GM21528 (cell line): ENCODE measurements around the gene ZNF677.
"Not testable (repeated sequence)": the region's sequence is repeated elsewhere in the genome, so short reads cannot be mapped to it uniquely, and the experiment has no call there.

Source experiments
- ATAC-seq: cut with Tn5 transposase; IDR thresholded peaks from one replicate; pipeline ENCODE4 v1.9.1; 2021; ENCODE audit warnings: mild to moderate bottlenecking, moderate library complexity; ENCODE audit not compliant: unreplicated experiment, low FRiP score

Gene ZNF677

DNA sequence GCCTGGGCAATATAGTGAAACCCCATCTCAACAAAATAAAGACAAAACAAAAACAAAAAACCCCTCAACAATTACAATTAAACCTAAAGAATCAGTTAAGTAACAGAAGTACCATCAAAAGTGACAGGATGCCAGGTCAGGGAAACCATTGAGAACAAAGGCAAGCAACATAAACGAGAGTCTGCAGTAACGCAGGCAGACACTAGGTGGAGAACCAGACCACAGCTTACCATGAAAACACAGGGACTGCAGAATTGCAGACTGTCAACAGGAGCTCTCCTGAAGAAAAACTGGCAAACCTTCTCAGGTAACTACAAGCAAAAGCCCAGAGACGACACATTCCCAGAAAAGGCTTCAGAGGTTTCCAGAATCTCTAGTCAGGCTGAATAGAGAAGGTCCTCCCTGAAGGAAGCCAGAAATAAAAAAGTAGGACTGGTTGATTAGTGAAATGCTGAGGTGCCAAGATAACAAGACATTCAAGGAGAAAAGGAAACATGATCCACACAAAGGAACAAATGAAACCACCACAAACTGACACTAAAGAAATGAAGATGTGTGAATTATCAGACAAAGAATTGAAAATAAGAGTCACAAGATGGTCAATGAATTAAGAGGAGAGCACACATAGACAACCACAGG, 59.3 kb downstream of the ZNF677 start:
- ATAC-seq, result no peak

DNA sequence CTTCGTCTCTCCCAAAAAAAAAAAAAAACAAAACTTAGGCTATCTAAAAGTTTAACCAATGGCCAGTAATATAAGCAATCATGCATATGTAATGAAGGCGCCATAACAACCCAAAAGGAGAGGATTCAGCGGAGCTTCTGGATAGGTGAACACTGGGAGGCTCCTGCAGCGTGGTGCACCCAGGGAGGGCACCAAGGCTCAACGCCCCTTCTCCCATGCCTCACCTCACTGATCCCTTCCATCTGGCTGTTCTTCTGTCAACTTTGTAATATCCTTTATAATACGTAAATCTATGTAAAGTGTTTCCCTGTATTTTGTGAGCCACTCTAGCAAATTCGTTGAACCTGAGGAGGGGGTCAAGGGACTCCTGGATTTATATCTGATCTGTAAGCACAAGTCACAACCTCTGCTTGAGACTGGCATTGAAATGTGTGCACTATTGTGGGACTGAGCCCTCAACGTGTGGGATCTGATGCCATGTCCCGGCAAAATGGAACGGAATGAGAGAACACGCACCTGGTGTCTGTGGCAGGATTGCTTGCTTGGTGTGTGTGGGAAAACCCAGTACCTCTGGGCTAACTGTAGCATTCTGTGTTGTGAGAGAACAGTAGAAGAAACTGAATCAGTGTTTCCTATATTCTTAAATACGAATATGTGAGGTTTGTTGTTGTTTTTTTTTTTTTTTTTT, 61.0 kb downstream of the ZNF677 start:
- ATAC-seq, result no peak

DNA sequence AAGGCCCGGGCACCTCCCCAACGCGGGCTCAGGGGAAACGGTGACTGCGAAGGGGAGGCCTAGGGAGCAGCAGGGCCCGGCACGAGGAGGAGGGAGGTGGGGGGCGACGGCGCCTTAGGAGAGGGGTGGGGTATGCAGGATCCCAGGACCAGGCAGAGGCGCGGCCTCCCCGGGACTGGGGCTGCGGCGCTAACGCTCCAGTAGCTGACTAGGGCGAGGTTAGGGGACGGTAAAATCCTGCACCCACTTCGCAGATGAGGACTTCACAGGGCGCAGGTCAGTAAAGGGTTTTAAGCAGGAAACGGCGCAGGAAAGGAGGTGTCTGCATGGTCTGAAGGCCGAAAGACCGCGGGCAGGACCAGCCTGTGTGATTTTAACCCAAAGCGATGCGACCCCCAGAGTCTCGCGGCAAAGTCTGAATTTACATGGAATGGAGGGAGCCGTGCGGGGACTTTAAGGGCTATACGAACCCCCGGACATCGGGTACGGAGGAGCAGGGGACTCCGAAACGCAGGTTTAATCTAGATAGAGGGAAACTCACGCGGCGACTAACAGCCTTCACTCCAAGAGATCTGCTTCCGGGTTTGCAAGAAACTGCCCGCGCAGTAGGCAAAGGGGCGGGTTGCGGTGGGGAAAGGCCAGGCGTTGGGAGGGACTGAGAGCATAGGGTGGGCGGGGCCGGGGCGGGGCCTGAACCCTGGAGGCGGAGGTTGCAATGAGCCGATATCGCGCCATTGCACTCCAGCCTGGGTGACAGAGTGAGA, 61.7 kb downstream of the ZNF677 start, which contains the start of gene ZNF665:
ZNF665 (minus strand) TSS at position 588 of the 764 bp plus-strand sequence. CDS start 10,460 bp downstream, outside the sequence.
- no peak for ATAC-seq

DNA sequence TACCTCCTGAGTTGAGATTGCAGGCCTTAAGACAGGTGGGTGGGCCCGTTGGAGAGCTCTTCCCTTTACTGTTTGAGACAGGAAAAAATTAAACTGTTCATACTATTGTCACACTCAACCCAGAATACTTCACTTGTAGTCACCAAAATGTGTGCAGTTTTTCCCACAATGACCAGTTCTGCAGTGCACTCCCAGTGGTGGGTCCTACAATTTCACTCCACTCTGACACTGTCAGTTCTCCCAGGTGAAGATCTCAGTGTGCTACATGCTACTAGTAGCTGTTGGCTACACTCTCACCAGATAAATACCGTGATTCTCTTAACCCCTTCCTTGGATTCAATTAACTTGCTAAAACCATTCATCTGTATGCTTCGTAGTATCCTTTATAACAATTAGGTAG, 64.4 kb downstream of the ZNF677 start:
- ATAC-seq, result no peak

DNA sequence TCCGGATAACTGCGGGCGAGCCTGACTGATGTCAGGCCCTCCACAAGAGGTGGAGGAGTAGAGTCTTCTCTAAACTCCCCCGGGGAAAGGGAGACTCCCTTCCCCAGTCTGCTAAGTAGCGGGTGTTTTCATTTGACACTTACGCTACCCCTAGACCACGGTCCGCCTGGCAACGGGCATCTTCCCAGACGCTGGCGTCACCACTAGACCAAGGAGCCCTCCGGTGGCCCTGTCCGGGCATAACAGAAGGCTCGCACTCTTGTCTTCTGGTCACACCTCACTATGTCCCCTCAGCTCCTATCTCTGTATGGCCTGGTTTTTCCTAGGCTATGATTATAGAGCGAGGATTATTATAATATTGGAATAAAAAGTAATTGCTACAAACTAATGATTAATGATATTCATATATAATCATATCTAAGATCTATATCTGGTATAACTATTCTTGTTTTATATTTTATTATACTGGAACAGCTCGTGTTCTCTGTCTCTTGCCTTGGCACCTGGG, 64.9 kb downstream of the ZNF677 start:
- not testable (repeated sequence) for ATAC-seq
